AG04449 (cell line): ENCODE measurements around the gene TGM4.

ENCODE experiments used
- CTCF ChIA-PET: fragments of 350-600 bp; formaldehyde crosslinking; extraction: SDS; loops from one replicate; lab custom pipeline; 2021; ENCODE audit warnings: antibody characterized with exemption; lab: Yijun Ruan, JAX
- POLR2A ChIA-PET: fragments of 400-600, 350-600 bp; formaldehyde crosslinking; extraction: SDS; loops from one replicate; lab custom pipeline; 2020; ENCODE audit warnings: antibody characterized with exemption, inconsistent platforms; lab: Yijun Ruan, JAX
- DNase-seq: peaks from one replicate; pipeline ENCODE4 v3.0.0-alpha.2; 2010; ENCODE audit warnings: low read depth, low spot score
- H3K4me3 ChIP-seq: 2 replicates; pipeline ENCODE4 v1.5.1; 2011; ENCODE audit warnings: low read depth, mild to moderate bottlenecking, control low read depth, low read length
- CTCF ChIP-seq: IDR thresholded peaks from one replicate; pipeline ENCODE4 v1.5.1; 2011; ENCODE audit warnings: mild to moderate bottlenecking, moderate library complexity, low read length, control low read depth, inconsistent platforms; ENCODE audit not compliant: insufficient read depth; ENCODE audit errors: missing control alignments

Gene TGM4

GRCh38 chr3:44954962-44955361, 80.6 kb downstream of the TGM4 start:
- CTCF ChIA-PET = interaction anchor here (0.7 kb wide), 1 partner anchor 19 kb away, joined by 3 read pairs; no protein-coding TSS in a partner anchor
- no peak overlapping the region for H3K4me3 ChIP-seq
- POLR2A ChIA-PET = no interaction called here
- no peak for TF ChIP-seq CTCF
- no peak for DNase-seq

- CTCF ChIA-PET = interaction anchor here (1.0 to 1.3 kb wide), 2 partner anchors 10 to 41 kb away, joined by 3 to 5 read pairs; no protein-coding TSS in a partner anchor
- TF ChIP-seq CTCF = no peak
- POLR2A ChIA-PET = no interaction called here
These were observed 81.5 kb downstream of the TGM4 start for GRCh38 chr3:44955917-44956316.

GRCh38 chr3:44957986-44958385, 83.6 kb downstream of the TGM4 start:
- CTCF ChIA-PET = no interaction called here
- no peak for DNase-seq
- POLR2A ChIA-PET = no interaction called here
- no peak overlapping the region for H3K4me3 ChIP-seq
- TF ChIP-seq CTCF = no peak

More at GRCh38 chr3:44955917-44956316, 81.5 kb downstream of the TGM4 start:
- no peak overlapping the region for H3K4me3 ChIP-seq
- no peak for DNase-seq

GRCh38 chr3:44958386-44958785, 84.0 kb downstream of the TGM4 start:
- no peak for TF ChIP-seq CTCF

GRCh38 chr3:44960387-44961026, 86.1 kb downstream of the TGM4 start:
- CTCF ChIA-PET = no interaction called here
- no peak for DNase-seq
- H3K4me3 ChIP-seq = no peak overlapping the region
- POLR2A ChIA-PET = no interaction called here
- no peak for TF ChIP-seq CTCF

More at GRCh38 chr3:44958386-44958785, 84.0 kb downstream of the TGM4 start:
- ChIA-PET POLR2A (no interaction called here), CTCF (no interaction called here)
- no peak overlapping the region for H3K4me3 ChIP-seq
- DNase-seq = no peak

GRCh38 chr3:44961888-44962287, 87.5 kb downstream of the TGM4 start:
- CTCF ChIA-PET = no interaction called here
- TF ChIP-seq CTCF = no peak
- no peak overlapping the region for H3K4me3 ChIP-seq
- no peak for DNase-seq
- POLR2A ChIA-PET = no interaction called here
